Retinal pigment epithelial cell (primary cell): ENCODE results near the gene B3GNT5.

ENCODE experiments used
- DNase-seq: peaks from one replicate; pipeline ENCODE4 v3.0.0-alpha.2; 2010; ENCODE audit warnings: low read depth
- H3K4me3 ChIP-seq: 2 replicates; pipeline ENCODE4 v1.5.1; 2011; ENCODE audit warnings: mild to moderate bottlenecking, low read length, control low read depth, moderate library complexity
- TF ChIP-seq, protein P1 (sequence below): conservative IDR thresholded peaks from 2 replicates; pipeline ENCODE4 v1.5.1; 2011; ENCODE audit warnings: low read depth, low read length, control low read depth, inconsistent platforms

Gene B3GNT5

GRCh38 chr3:183315739-183316138 is 62.7 kb downstream of the B3GNT5 start:
- no peak overlapping the region for H3K4me3 ChIP-seq
- TF ChIP-seq, protein P1, sequence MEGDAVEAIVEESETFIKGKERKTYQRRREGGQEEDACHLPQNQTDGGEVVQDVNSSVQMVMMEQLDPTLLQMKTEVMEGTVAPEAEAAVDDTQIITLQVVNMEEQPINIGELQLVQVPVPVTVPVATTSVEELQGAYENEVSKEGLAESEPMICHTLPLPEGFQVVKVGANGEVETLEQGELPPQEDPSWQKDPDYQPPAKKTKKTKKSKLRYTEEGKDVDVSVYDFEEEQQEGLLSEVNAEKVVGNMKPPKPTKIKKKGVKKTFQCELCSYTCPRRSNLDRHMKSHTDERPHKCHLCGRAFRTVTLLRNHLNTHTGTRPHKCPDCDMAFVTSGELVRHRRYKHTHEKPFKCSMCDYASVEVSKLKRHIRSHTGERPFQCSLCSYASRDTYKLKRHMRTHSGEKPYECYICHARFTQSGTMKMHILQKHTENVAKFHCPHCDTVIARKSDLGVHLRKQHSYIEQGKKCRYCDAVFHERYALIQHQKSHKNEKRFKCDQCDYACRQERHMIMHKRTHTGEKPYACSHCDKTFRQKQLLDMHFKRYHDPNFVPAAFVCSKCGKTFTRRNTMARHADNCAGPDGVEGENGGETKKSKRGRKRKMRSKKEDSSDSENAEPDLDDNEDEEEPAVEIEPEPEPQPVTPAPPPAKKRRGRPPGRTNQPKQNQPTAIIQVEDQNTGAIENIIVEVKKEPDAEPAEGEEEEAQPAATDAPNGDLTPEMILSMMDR, result no peak
- no peak for DNase-seq

- TF ChIP-seq, protein P1, result no peak
- DNase-seq, result no peak
- no peak overlapping the region for H3K4me3 ChIP-seq
Observed at GRCh38 chr3:183317271-183317670, 64.2 kb downstream of the B3GNT5 start.

DNA sequence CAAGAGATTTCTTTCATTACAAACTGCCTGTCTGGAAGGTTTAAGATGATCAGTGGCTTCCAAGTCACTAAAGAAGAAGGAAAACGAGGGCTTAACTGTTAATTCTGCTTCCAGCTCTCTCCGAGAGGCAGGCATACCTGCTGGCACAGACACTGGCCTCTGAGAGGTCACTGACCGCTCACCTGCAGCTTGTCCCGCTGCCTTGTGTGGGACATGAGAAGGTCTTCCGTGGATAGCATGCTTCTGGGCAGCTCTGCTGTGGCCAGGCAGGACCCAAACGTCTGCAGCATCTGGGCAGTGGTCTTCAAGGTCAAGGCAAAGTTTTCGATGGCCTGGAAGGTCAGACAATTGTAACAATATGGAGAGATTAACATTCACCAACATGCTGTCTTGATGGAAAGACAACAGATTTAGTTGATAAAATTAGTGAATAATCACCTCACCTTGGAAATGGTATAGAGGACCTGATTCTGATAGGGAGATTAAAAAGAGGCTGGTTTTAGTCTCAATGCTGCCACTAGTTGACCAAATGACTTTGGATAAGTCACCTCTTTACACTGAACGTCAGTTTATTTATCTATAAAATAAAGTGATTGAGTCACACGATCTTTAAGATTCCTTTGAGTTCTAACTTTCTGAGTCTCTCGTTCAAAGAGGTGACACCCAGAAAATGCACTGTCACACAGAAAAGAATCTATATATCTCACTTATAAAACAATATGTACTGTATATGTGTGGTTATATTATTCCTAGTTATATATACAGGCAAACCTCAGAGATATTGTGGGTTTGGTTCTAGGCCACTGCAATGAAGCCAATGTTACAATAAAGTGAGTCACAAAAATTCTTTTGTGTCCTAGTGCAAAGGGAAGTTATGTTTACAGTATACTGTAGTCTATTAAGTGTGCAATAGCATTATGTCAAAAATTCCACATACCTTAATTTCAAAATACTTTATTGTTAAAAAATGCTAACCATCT is 65.1 kb downstream of the B3GNT5 start:
- TF ChIP-seq, protein P1, result no peak
- no peak overlapping the region for H3K4me3 ChIP-seq
- no peak for DNase-seq

DNA sequence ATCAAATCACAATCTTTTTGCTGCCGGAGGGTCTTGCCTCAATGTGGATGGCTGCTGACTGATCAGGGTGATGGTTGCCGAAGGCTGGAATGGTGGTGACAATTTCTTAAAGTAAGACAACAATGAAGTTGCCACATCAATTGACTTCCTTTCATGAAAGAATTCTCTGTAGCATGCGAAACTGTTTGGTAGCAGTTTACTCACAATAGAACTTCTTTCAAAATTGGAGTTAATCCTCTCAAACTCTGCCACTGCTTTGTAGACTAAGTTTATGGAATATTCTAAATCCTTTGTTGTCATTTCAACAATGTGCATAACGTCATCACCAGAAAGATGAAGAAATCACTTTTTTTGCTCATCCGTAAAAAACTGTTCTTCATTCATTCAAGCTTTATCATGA is 65.8 kb downstream of the B3GNT5 start:
- no peak overlapping the region for H3K4me3 ChIP-seq
- DNase-seq, result no peak
- TF ChIP-seq, protein P1, result no peak

DNA sequence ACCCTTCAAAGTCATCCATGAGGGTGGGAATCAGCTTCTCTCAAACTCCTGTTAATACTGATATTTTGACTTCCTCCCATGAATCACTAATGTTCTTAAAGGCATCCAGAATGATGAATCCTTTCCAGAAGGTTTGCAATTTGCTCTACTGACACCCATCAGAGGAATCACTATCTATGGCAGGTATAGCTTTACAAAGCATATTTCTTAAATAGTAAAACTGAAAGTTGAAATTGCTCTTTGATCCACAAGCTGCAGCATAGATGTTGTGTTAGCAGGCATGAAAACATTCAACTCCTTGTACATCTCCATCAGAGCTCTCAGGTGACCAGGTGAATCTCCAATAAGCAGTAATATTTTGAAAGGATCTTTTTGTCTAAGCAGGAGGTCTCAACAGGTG is 66.3 kb downstream of the B3GNT5 start:
- TF ChIP-seq, protein P1, result no peak
- no peak overlapping the region for H3K4me3 ChIP-seq
- DNase-seq, result no peak
